ENCODE data around the gene SUGCT.

- TF ChIP-seq, protein P1, sequence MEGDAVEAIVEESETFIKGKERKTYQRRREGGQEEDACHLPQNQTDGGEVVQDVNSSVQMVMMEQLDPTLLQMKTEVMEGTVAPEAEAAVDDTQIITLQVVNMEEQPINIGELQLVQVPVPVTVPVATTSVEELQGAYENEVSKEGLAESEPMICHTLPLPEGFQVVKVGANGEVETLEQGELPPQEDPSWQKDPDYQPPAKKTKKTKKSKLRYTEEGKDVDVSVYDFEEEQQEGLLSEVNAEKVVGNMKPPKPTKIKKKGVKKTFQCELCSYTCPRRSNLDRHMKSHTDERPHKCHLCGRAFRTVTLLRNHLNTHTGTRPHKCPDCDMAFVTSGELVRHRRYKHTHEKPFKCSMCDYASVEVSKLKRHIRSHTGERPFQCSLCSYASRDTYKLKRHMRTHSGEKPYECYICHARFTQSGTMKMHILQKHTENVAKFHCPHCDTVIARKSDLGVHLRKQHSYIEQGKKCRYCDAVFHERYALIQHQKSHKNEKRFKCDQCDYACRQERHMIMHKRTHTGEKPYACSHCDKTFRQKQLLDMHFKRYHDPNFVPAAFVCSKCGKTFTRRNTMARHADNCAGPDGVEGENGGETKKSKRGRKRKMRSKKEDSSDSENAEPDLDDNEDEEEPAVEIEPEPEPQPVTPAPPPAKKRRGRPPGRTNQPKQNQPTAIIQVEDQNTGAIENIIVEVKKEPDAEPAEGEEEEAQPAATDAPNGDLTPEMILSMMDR (conservative IDR thresholded peaks at IDR 0.05; ENCODE audit: low read length), result no peak
- no peak for TF ChIP-seq EZH2phosphoT487 (IDR thresholded peaks at IDR 0.05; ENCODE audit: borderline replicate concordance, low read depth, low read length)
These were observed 713.1 kb downstream of the SUGCT start for GRCh38 chr7:40847921-40848320.

Measured in OCI-LY7 (cell line).